Adrenal gland (tissue), 5 donors: ENCODE data around the gene HNRNPLL.
A peak's percentile ranks its signal among the peaks of the same experiment; 100 is the strongest.

ENCODE experiments used
- CTCF ChIP-seq, 6 experiments: fragments of 450-650 bp in 4 of 6; fragments of 200-600 bp in 2 of 6; sonication (generic) in 1 of 6; IDR thresholded peaks; 1 replicate in 5 of 6; 2 replicates in 1 of 6; pipeline versions ENCODE4 v1.5.1 to v1.8.0; 2016 to 2021; ENCODE audit warnings: antibody characterized with exemption in 6 of 6, mild to moderate bottlenecking in 2 of 6, moderate library complexity in 1 of 6
- POLR2A ChIP-seq, 2 donors: fragments of 450-650 bp; IDR thresholded peaks; one replicate each; pipeline ENCODE4 v1.6.1; 2017; ENCODE audit warnings: antibody characterized with exemption in 2 of 2, mild to moderate bottlenecking in 2 of 2, moderate library complexity in 1 of 2
- donor health status: DM: no; HTN: no; CAD: no.

- TF ChIP-seq CTCF (IDR thresholded peaks at IDR 0.05), result peak in 2 of 6 experiments; percentile 15 to 22
- no peak for TF ChIP-seq POLR2A (IDR thresholded peaks at IDR 0.05)
Observed at GRCh38 chr2:38590053-38590452, 12.7 kb downstream of the HNRNPLL start.
